Stimulated activated CD8-positive, alpha-beta memory T cell treated with anti-CD3 and anti-CD28 coated beads, Interleukin-15, amount 100 ng/mL, for 1 hour (primary cell): ENCODE measurements around the gene RRH.
"Not testable (repeated sequence)": the region's sequence is repeated elsewhere in the genome, so short reads cannot be mapped to it uniquely, and the experiment has no call there.

Experiments
- DNase-seq: peaks from one replicate; pipeline ENCODE4 v3.0.0-alpha.2; 2020; ENCODE audit warnings: low read depth

Gene RRH

DNA sequence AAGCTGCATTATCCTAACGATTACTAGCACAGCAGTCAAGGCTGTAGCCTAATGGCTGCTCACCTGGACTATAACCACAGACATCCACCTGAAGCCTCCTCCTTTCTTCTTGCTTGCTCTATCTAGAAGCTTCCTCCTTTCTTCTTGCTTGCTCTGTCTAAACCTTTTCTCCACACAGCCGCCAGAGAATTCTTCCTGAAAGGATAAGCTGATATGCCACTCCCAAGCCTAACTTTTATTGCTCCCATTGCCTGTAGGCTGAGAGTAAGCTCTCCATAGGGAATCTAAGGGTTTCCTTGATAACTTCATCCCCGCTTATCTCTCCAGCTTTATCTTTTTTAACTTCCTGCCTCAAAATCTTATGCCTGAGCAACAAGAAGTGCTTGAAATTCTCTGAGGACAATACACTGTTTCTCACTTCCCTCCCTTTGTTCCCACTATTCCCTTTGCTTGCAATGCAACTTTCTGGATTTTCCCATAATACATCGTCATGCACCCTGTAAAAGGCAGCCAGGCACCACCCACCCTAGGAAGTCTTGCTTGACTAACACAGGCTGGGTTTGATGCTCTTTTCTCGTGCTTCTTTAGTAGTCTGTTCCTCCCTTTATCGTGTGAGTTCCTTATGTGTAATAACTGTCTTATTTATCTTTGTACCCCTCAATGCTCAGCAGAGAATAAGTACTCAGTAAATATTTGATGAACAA, 18.8 kb downstream of the RRH start:
- no peak for DNase-seq

DNA sequence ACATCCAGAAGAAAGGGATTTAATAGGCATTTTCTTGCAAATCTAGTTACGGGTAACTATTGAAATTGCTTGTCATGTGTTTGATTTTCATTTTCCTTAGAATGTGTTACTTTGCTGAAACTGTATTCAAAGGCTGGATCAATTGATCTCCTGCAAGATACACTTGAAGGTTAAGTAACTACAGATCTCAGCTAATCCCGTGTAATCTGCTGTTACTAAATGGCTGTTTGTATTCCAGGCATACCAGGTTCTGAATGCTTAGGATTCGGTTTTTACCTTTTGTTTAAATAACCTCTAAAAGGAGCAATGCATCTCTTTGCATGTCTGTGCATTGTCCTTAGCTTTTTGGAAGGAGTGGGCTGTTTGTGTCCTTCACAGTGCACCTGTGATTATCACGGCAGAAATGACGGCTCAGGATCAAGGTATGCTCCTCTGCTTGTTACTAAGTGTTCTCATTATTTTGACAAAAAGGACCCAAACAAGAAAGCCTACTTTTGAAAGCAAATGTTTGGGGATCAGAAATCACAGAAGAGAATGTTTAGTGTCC, 20.2 kb downstream of the RRH start, which contains the start of gene LRIT3:
LRIT3 (plus strand) TSS at position 212 of the 547 bp plus-strand sequence; CDS start at position 307, 95 bp downstream.
- DNase-seq, result no peak

DNA sequence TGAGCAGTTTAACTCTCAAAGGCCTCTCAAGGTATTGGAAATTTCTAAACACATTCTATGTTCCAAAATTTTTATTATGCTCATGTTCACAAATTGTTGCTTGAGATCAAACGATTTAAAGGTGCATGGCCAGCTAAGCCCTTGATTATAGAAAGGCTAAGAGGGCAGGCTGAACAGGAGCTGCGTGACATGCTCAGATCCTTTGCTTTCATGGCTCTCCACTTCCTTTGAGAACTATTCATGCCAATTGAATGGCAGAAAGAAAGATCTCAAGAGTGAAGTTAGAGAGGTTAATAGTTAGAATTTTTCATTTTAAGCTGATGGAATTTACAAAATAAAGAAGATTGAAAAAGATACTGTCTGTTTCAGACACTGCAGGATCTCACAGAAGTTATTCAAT, 20.7 kb downstream of the RRH start:
- no peak for DNase-seq

DNA sequence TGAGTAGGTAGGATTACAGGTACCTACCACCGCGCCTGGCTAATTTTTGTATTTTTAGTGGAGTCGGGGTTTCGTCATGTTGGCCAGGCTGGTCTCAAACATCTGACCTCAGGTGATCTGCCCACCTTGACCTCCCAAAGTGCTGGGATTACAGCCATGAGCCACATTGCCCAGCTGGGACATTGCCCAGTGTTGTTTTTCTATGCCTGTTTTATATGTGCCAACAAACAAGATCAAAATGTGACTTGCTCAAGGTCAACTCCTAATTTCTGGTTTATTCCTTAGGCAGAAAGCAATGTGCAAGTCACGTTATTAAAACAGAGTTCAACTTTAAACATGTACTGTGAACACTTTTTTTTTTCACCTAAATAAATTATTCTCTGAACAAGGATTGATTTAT, 22.8 kb downstream of the RRH start:
- DNase-seq, result no peak

DNA sequence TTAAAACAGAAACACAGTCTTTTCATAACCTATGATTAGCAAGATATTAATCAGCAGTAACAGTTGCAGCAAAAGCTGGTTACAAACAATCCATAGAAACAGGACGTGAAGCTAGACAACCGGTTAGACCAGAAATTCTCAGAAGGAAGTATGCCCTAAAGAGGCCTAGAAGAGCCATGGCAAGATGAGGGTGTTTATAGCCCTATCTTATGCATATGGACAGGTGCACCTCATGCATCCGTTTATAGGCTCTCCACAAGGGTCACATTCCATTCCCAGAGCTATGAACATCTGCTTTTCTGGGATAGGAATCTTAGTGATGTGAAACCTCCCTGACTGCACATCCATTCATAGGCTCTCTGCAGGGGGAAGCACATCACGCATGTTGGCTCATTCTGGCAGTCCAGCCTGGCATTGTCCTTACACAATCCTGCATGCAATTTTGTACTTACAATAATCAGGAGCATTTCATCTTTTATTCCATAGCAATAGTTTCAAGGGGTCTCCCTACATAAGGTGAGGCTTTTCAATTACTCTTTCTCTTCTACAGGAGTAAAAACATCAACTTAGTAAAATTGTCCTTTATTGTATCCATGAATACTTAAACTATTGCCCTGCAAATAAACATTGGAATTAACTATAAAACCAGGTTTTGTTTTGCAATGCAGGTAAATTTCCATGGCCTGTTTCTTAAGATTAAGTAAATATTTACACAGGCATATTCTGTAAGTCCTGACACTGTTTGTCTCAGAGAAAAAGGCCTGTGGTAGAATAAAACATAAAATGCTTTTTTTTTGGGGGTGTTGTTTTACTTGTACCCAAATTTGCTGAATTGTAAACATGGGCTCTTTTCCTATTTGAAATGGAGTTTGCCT, 31.9 kb downstream of the RRH start:
- DNase-seq, result not testable (repeated sequence)

DNA sequence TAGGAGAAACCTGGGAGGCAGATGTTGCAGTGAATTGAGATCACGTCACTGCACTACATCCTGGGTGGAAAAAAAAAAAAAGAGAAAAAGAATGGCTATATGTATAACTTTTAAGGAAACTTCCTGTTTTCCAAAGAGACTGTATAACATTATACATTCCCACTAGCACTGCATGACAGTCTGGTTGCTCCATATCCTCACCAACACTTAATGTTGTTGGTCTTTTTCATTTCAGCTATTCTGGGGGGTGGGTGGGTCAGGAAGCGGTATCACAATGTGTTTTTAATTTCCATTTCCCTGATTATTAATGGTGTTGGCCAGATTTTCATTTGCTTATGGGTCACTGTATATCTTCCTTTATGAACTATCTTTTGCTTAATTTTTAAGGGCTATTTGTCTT, 33.5 kb downstream of the RRH start:
- DNase-seq, result no peak

DNA sequence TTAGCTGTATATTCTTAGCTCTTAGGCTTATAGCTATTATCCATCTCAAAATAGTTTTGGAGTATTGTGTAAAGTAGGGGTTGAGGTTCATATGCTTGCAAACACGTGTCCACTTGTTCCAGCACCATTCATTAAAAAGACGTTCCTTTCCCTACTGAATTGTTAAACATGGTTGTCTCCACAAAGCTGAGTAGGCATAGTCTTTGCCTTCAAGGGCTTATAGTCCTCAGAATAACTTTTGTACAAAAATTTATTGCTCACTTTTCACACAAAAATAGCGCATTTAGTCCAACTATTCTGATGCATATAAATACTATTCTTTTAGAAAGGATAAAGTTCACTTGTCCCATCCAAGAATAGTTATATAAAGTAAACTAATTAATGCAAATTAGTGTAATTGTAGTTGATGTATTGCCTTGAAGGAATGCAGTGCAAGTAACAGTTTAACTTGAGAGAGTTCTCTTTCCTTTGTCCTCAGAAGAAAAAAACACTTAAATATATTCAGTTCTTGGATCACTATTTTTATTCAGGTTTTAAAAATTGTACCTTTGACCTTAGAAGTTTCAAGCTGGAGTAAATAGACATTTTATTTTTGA, 34.2 kb downstream of the RRH start:
- DNase-seq, result no peak

DNA sequence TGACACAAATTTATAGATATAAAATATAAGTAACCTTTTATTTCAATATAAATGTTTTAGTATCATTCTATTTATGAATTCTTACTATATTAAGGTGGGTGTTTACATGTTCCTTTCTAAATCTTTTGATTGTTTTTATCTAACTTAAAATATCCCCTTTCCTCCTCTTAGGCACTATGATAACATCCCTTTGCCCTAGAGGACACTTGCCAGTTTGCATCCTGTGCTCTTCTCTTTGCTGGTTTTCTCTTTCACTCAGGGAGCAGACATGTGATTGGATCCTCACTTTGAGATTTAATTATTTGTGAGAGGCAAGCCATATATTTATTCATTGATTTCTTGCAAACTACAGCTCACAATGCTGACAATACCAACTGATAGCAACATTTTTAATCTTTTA, 36.4 kb downstream of the RRH start:
- DNase-seq, result no peak

DNA sequence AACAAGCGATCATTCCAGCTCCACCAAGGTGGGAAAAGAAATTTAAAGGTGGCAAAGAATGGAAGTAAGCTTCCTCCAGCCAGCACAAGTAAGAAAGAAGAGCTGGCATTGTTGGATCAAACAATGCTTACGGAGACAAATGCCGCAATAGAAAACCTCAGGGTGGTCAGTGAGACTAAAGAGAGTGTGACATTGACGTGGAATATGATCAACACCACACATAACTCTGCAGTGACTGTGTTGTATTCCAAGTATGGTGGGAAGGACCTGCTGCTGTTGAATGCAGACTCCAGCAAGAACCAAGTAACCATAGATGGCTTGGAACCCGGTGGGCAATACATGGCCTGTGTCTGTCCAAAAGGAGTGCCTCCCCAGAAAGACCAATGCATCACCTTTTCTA, 42.3 kb downstream of the RRH start:
- DNase-seq, result no peak

DNA sequence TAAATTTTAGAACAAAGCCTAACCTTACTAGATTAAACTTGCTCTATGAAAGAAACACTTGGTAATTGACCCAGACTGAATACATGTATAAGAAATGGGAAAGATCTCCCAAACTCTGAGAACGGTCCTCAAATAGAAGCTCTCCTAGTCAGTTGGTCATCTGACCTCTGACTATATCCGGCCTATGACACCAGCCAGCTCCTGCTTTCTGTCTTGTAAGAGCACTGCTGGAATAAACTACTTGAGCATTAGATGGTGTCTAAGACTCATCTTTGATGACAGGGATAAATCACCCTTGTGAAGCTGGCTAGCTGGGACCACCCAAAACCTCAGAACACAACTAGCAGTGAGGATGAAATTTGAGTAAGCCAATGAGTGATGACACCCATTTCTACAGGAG, 44.3 kb downstream of the RRH start:
- DNase-seq, result no peak

DNA sequence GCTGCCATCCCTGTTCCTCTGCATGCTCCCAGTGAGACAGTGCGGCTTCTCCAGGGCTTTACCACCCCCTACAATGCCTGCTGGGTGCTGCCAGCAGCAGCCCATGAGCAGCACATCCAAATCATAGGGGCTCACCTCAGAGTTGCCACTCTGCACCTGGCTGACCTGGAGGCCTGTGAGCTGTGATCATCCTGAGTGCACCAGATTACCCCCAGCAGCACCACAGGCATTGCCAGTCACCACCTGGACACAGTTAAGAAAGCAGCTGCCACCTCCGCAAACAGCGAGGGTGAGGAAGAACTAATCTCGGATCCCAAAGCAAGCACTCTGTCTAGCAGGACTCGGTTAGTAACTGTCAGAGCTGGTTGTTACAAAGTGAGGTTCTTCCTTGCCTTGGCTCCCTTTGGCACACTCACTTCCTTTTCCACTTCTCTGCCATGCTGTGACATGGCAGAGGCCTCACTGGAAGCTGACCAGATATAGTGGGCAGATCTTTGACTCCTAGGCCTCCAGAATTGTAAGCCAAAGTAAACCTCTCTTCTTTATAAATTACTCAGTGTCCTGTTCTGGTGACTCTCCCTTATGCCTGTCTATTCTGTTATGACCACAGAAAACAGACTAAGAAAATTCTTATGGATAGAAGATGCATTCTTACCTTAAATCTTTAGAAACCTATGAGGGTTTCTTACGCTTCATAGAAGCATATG, 45.3 kb downstream of the RRH start:
- no peak for DNase-seq

DNA sequence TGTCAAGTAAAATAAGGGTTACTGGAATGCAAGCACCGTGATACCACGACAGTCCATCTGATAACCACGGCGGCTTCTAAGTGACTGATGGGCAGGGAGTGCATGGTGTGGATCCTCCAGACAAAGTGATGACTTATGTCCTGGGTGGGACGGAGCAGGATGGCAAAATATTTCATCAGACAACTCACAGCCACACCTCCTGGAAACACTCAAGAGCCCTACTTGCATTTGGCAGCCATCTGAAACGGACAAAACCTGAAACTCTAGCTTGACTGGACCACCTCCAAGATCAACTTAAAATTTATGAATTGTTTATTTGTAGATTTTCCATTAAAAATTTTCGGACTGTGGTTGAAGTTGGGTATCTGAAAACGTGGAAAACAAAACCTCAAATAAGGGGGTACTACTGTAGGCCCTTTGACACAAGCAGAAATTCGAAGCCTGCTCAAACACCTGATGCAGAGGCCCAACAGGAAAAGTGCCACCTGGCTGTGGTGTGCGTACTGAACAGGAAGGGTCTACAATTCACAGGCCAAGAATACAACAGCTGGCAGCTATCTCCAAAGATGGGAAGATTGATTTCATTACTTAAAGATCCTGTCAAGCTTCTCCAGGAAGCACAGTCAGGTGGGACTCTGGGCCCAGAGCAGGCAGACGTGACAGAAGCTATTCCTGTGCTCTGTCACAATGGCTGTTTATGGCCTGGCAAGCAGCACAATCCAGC, 46.2 kb downstream of the RRH start:
- DNase-seq, result no peak

DNA sequence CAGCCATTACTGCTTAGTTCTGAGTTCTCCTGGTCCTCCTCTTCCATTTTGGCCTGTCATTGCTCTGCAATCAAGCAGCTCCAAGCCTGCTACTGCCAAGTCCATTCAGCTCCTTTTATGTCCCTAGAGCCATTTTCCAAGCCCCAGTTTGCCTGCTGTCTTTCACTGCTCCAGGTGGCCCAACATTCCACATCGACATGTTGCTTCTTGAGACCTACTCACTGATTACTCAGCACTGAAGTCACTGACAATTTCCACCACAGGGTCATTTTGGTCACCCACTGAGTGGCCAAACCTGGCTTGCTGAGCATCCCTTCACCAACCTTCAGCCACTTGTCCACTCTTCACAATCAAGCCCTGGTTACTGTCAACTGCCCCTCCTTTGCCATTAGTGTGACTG, 47.3 kb downstream of the RRH start:
- no peak for DNase-seq

DNA sequence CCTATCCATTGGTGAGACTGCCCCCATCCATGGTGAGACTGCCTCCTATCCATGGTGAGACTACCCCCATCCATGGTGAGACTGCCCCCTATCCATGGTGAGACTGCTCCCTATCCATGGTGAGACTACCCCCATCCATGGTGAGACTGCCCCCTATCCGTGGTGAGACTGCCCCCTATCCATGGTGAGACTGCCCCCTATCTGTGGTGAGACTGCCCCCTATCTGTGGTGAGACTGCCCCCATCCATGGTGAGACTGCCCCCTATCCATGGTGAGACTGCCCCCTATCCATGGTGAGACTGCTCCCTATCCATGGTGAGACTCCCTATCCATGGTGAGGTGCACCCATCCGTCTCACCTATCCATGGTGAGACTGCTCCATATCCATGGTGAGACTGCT, 47.8 kb downstream of the RRH start:
- not testable (repeated sequence) for DNase-seq

DNA sequence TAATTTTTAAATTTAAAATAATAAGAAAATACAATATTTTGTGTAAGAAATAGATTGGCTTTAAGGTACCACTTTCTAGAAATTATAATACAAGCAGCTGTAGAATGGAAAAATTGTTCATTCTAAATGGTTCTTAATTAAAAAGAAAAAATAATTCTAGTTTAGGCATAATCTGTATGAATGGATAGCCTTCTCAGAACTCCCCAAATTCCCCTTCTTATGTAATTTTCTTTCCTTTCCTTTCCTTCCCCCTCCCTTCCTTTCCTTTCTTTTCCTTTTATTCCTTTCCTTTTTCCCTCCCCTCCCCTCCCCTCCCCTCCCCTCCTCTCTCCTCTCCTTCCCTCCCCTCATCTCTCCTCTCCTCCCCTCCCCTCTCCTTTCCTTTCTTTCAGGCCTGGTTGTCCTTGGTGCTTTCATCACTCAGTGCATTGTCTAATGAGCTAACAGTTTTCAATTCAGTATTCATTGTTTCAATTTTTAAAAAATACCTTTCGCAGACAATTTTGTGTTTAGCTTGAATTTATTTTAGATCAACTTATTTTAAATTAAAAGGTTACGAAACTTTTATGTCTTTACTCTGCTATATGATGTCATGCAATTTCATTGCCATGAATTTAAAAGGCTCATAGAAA, 49.0 kb downstream of the RRH start:
- no peak for DNase-seq

DNA sequence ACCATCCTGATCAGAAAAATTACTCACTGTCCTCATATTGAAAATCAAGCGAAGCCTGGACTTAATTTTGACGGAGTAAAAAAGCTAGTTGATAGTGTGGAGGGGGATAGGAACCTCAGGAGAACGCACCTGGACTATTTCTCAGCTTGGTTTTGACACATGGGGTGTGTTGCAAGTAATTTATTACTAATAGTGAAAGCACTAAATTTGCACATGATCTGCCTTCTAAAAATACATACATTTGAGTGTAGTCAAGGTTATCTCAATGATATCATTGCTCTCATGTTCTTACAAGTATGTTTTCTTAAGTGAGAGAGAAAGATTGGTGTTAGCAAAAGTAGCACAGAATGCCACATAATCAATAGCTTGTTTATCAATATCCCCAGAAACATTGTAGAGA, 49.6 kb downstream of the RRH start:
- DNase-seq, result no peak

DNA sequence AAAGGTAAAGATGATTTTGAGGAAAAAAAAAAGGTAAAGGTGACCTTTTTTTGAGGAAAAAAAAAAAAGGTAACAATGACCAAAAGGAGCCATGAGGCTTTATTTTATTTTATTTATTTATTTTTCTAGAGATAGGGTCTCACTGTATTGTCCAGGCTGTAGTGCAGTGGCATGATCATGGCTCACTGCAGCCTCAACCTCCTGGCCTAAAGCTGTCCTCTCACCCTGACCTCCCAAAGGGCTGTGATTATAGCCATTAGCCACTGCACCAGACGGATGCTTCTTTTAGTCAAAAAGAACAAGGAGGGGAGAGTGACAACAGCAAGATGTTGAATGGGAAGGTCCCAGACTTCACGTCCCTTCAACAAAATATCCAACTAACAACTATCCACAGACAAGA, 50.6 kb downstream of the RRH start:
- DNase-seq, result no peak

DNA sequence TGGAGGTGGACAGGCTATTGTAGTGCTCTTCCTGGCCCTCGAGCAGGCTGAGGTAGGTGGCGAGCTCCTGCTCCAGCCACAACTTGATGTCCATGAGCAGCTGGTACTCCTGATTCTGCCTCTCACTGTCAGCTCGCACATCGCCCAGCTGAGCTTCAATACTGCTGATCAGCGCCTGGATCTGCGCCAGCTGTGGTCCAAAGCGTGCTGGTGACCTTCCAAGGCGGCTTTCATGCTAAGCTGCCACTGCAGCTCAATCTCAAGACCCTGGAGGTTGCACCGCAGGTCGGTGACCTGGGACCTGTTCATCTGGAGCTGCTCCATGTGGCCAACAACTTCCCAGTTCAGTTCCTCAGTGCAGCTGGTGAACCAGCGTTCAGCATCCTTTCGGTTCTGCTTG, 51.3 kb downstream of the RRH start:
- DNase-seq, result no peak

DNA sequence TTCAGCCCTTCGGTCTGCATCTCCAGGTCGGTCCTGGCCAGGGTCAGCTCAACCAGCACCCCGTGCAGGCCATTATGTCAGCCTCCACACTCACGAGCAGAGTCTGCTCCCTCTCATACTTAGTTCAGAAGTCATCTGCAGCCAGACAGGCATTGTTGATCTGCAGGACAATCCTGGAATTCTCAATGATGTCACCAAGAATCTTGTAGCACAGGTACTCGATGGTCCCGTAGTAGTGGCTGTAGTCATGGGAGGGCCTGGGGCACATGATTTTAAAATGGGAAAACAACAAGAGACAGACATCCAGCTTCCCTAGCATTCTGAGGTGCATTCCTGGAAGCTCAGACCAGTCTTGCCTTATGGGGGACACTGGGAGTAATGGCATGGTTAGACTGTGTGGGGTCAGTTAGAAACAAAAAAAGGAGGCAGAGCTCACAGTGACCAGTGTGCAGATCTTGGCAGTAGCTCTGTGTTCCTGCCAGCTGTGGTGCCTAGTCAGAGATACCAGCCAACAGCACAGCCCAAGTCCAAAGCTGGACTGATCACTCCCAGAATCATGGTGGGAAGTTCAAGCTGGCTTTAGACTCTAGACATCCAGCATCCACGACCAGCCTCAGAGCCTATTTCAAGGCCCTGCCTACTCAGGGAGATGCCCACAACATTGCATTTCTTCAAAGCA, 52.0 kb downstream of the RRH start:
- no peak for DNase-seq

DNA sequence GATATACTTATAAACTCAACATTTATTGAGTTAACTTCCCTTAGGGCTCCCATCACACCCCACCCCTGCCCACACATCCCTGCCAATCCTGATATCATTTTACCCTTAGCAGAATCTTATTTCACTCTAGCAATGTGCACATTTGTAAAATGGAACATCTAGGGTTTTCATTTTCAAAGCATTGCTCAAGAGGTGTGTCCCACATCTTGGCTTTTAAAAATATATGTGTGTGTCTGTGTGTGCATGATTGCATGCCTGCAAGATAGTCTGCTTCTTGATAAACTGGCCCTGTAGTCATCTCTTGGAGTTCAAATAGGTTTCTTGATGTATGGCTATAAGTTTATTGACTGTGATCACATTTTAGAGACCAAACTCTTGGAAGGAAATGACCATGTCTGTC, 58.5 kb downstream of the RRH start:
- no peak for DNase-seq
